HepG2 (cell line): ENCODE measurements around the gene RBM23. TPM values are rescaled to one million over a fixed set of nuclear protein-coding genes. Genes with fewer than 3 reads are reported as not detected.

Source experiments
- ATAC-seq: fragments of 200-7000 bp; cut with Tn5 transposase; 3 replicates; pipeline ENCODE4 v1.9.1; 2020; ENCODE audit warnings: mild to moderate bottlenecking, moderate library complexity
- BruUV-seq: library from RNA; stranded (reverse); fragments of 400-500 nt; replicated peaks from 2 replicates; lab custom pipeline; 2021; lab: Mats Ljungman, UMichigan
- CTCF ChIA-PET: fragments of 300-600 bp; formaldehyde crosslinking; extraction: SDS; loops from one replicate; lab custom pipeline; 2021; ENCODE audit warnings: low total read pairs, inconsistent platforms, low intra/inter-chr PET ratio; lab: Yijun Ruan, JAX
- POLR2A ChIA-PET: fragments of 350-600 bp; sonication (Branson Sonifier 250); formaldehyde crosslinking; loops from one replicate; lab custom pipeline; 2020; ENCODE audit warnings: antibody characterized with exemption, inconsistent platforms; lab: Yijun Ruan, JAX
- DNase-seq: peaks from one replicate; pipeline ENCODE4 v3.0.0-alpha.2; 2015; ENCODE audit warnings: low spot score
- FAIRE-seq: peaks from 3 replicates; lab custom pipeline; 2011; peaks lifted over from hg19 to GRCh38; lab: Jason Lieb, UNC
- H2AFZ ChIP-seq: one replicate; pipeline ENCODE4 v1.6.1; 2011; ENCODE audit warnings: low read length, inconsistent platforms
- H3K27ac ChIP-seq: fragments of 300-600 bp; 3 replicates; pipeline ENCODE4 v1.8.0; 2011; ENCODE audit warnings: mixed run types, mild to moderate bottlenecking, mixed read lengths, low read length, inconsistent platforms; ENCODE audit not compliant: insufficient read depth; ENCODE audit errors: extremely low read length
- H3K27me3 ChIP-seq, 2 experiments: fragments of 200-600 bp in 1 of 2; 2 replicates in 1 of 2; 3 replicates in 1 of 2; pipeline versions ENCODE4 v1.6.0 to v1.8.0; 2011; ENCODE audit warnings: low read length in 2 of 2, mild to moderate bottlenecking in 2 of 2, moderate library complexity in 2 of 2, inconsistent platforms in 1 of 2; ENCODE audit not compliant: insufficient read depth in 2 of 2, control insufficient read depth in 1 of 2
- H3K36me3 ChIP-seq, 2 experiments: fragments of 200-600 bp in 1 of 2; replicated peaks in 1 of 2; 2 replicates in 1 of 2; 3 replicates in 1 of 2; pipeline versions ENCODE4 v1.5.1 to v1.8.0; 2011; ENCODE audit warnings: low read length in 2 of 2, inconsistent platforms in 1 of 2; ENCODE audit not compliant: insufficient read depth in 2 of 2, control insufficient read depth in 1 of 2
- H3K4me1 ChIP-seq: 2 replicates; pipeline ENCODE4 v1.5.1; 2012; ENCODE audit warnings: low read length, inconsistent platforms; ENCODE audit not compliant: insufficient read depth
- H3K4me2 ChIP-seq: 2 replicates; pipeline ENCODE4 v1.6.0; 2011; ENCODE audit warnings: low read depth, low read length, inconsistent platforms
- H3K4me3 ChIP-seq, 3 experiments: fragments of 200-600 bp in 1 of 3; sonication (generic), shearing (Covaris generic) in 1 of 3; replicated peaks in 1 of 3; 2 replicates each; pipeline ENCODE4 v1.5.1; 2011 to 2016; ENCODE audit warnings: low read length in 3 of 3, inconsistent platforms in 2 of 3, low read depth in 2 of 3, mild to moderate bottlenecking in 2 of 3, control low read depth in 1 of 3, mixed read lengths in 1 of 3; ENCODE audit not compliant: insufficient read depth in 1 of 3
- H3K79me2 ChIP-seq: one replicate; pipeline ENCODE4 v1.6.1; 2011; ENCODE audit warnings: low read length, inconsistent platforms; ENCODE audit not compliant: insufficient read depth
- H3K9ac ChIP-seq: 2 replicates; pipeline ENCODE4 v1.6.0; 2011; ENCODE audit warnings: mild to moderate bottlenecking, low read depth, low read length, inconsistent platforms; ENCODE audit not compliant: insufficient read depth
- H3K9me3 ChIP-seq: 2 replicates; pipeline ENCODE4 v1.5.1; 2012; ENCODE audit warnings: mild to moderate bottlenecking, low read length
- H4K20me1 ChIP-seq: 2 replicates; pipeline ENCODE4 v1.6.0; 2011; ENCODE audit warnings: inconsistent platforms, mild to moderate bottlenecking, low read length, moderate library complexity; ENCODE audit not compliant: insufficient read depth
- EP300 ChIP-seq, 3 experiments: sonication (generic) in 1 of 3; formaldehyde crosslinking in 1 of 3; IDR thresholded peaks; 2 replicates each; pipeline versions ENCODE4 v1.5.1 to v1.6.1; 2011 to 2020; ENCODE audit warnings: low read depth in 2 of 3, low read length in 2 of 3, borderline replicate concordance in 1 of 3, improper control_type of control experiment in 1 of 3, mild to moderate bottlenecking in 1 of 3, missing genetic modification reagents in 1 of 3, moderate library complexity in 1 of 3
- ESRRA ChIP-seq: sonication (generic); formaldehyde crosslinking; IDR thresholded peaks from 2 replicates; pipeline ENCODE4 v1.5.1; 2020; ENCODE audit warnings: mild to moderate bottlenecking, low read depth, missing genetic modification reagents
- RFX3 ChIP-seq: IDR thresholded peaks from 2 replicates; pipeline ENCODE4 v1.6.1; 2016; ENCODE audit warnings: missing biosample characterization, missing genetic modification reagents
- ZMAT3 ChIP-seq: sonication (generic); formaldehyde crosslinking; conservative IDR thresholded peaks from 2 replicates; pipeline ENCODE4 v1.7.0; 2021; ENCODE audit warnings: missing genetic modification reagents
- ZNF121 ChIP-seq: sonication (generic); formaldehyde crosslinking; IDR thresholded peaks from 2 replicates; pipeline ENCODE4 v1.5.0; 2020; ENCODE audit warnings: mild to moderate bottlenecking, missing genetic modification reagents
- ZNF230 ChIP-seq: sonication (generic); formaldehyde crosslinking; IDR thresholded peaks from 2 replicates; pipeline ENCODE4 v1.4.0; 2020; ENCODE audit warnings: mild to moderate bottlenecking, missing genetic modification reagents
- ZNF7 ChIP-seq: IDR thresholded peaks from 2 replicates; pipeline ENCODE4 v1.6.1; 2016; ENCODE audit warnings: missing biosample characterization, missing genetic modification reagents
- WGBS: methylation state at CpG from one replicate; pipeline ENCODE4 v1.1.6; 2017; ENCODE audit warnings: low lambda C conversion rate; 5-methylcytosine and 5-hydroxymethylcytosine counted together
- in situ Hi-C: cut with HindIII; loops from 2 replicates; pipeline ENCODE4 v1.10.0; 2017; ENCODE audit warnings: low pct_unique_long_range_greater_than_20kb; ENCODE audit not compliant: extremely low pct_ligation_motif_present
- intact Hi-C: fragments of 100-400 bp; cut with micrococcal nuclease; formaldehyde crosslinking; loops from one replicate; pipeline ENCODE4 v1.10.0; 2022; ENCODE audit not compliant: unreplicated experiment
- polyA plus RNA-seq, 8 experiments: library from polyadenylated mRNA; depleted of rRNA in 3 of 8; stranded (reverse) in 7 of 8; unstranded in 1 of 8; fragments of >200 nt; fragmentation: Illumina TruSeq in 4 of 8; extraction: Trizol in 4 of 8; gene quantifications; 2 replicates each; pipeline versions ENCODE4 v1.2.1 to v1.2.3, GENCODE V29; 2011 to 2016; ENCODE audit warnings: low read depth in 4 of 8, missing spikeins in 1 of 8, mixed read lengths in 1 of 8; ENCODE audit not compliant: insufficient read depth in 1 of 8
- total RNA-seq, 5 experiments: library from RNA; depleted of rRNA; stranded (reverse); fragments of >200 nt; fragmentation: Illumina TruSeq; extraction: Trizol; gene quantifications; 2 replicates each; pipeline ENCODE4 v1.2.3, GENCODE V29; 2016; ENCODE audit warnings: low read depth in 1 of 5
- TF ChIP-seq, protein P1 (sequence below): sonication (generic); formaldehyde crosslinking; IDR thresholded peaks from 2 replicates; pipeline ENCODE4 v1.4.0; 2020; ENCODE audit warnings: missing genetic modification reagents, mild to moderate bottlenecking, borderline replicate concordance

The RBM23 gene
- total and polyA plus RNA-seq, 2 of the 13 experiments (the other 11 are each of a cell fraction or from before 2014, with no cell fraction given) = 1.5 to 2.1 TPM

DNA sequence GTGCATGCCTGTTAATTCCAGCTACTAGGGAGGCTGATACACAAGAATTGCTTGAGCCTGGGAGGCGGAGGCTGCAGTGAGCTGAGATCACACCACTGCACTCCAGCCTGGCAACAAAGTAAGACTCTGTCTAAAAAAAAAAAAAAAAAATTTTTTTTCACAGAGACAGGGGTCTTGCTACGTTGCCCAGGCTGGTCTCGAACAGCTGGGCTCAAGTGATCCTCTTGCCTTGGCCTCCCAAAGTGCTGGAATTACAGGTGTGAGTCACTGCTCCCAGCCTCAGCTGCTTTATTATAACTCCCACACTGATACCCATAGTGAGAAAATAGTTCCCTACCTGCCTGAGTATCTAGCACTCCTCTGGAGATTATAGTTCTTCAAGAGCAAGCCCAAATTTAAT, 26.7 kb upstream of the RBM23 start:
- TF ChIP-seq ZNF121 (peak; percentile 84), ZNF230 (0 out of 2 replicates have a peak, but pooled peaks have one; percentile 38), ZMAT3 (no peak)
- no peaks in the 10 kb centered on the region for H3K4me1 ChIP-seq
- intact Hi-C loops (no loop called here), in situ Hi-C loops (no loop called here)
- ChIA-PET POLR2A (interaction anchor here (0.7 to 3.0 kb wide), 8 partner anchors 10 to 61 kb away, joined by 3 to 21 read pairs (median 7); partner anchors contain the start of genes AJUBA, HAUS4 and PRMT5), CTCF (no interaction called here)
- no peak overlapping the region for H2AFZ ChIP-seq
- no peaks in the 10 kb centered on the region for H3K9me3 ChIP-seq
- ATAC-seq (no peak), FAIRE-seq (no peak), DNase-seq (no peak)
- no peak overlapping the region for H3K4me3 ChIP-seq
- no peak overlapping the region for H3K4me2 ChIP-seq
- H4K20me1 ChIP-seq = no peaks in the 10 kb centered on the region
- no TSS peak for BruUV-seq
- no peaks in the 10 kb centered on the region for H3K79me2 ChIP-seq
- 96% methylated on average over 3 of the region's 3 CpGs for whole genome bisulfite sequencing
- H3K9ac ChIP-seq = no peak overlapping the region
- H3K27me3 ChIP-seq = no peaks in the 10 kb centered on the region
- no peak overlapping the region for H3K27ac ChIP-seq
- H3K36me3 ChIP-seq = peaks cover 14 to 34% of the 10 kb centered on the region in 2 experiments

DNA sequence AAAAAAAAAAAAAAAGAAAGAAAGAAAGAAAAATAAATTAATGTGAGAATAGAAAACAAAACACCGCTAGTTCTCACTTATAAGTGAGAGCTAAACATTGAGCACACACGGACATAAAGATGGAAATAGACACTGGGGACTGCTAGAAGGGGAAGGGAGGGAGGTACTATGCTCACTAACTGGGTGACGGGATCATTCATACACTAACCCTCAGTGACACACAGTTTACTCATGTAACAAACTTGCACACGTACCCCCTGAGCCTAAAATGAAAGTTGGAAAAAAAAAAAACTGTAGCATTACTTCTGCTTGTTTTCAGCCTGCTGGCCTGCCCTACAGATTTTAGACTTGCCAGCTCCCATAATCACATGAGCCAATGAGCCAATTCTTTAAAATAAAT, 20.7 kb upstream of the RBM23 start:
- intact Hi-C loops (loop anchor here (2.0 kb wide), 1 partner anchor 15 kb away; no protein-coding TSS in a partner anchor), in situ Hi-C loops (no loop called here)
- Histone ChIP-seq H3K4me3 (no peak overlapping the region), H3K27me3 (no peaks in the 10 kb centered on the region), H3K79me2 (no peaks in the 10 kb centered on the region), H4K20me1 (no peaks in the 10 kb centered on the region), H3K4me2 (no peak overlapping the region), H3K9me3 (no peaks in the 10 kb centered on the region), H3K27ac (no peak overlapping the region), H2AFZ (no peak overlapping the region), H3K36me3 (peaks cover 0 to 3% of the 10 kb centered on the region in 2 experiments; a peak in 1 of 5 replicates), H3K4me1 (no peaks in the 10 kb centered on the region), H3K9ac (no peak overlapping the region)
- 96% methylated on average over 4 of the region's 4 CpGs for WGBS
- ATAC-seq = no peak
- DNase-seq = no peak
- no TSS peak for BruUV-seq
- POLR2A ChIA-PET = interaction anchor here (3.6 kb wide), 1 partner anchor 43 kb away, joined by 13 read pairs; the partner anchor contains the start of gene AJUBA
- CTCF ChIA-PET = interaction anchor here (2.0 to 2.4 kb wide), 2 partner anchors 34 to 44 kb away, joined by 7 to 23 read pairs; partner anchors contain the start of gene AJUBA
- TF ChIP-seq RFX3 (CRISPR knock-in tag) = no peak
- TF ChIP-seq, protein P1, sequence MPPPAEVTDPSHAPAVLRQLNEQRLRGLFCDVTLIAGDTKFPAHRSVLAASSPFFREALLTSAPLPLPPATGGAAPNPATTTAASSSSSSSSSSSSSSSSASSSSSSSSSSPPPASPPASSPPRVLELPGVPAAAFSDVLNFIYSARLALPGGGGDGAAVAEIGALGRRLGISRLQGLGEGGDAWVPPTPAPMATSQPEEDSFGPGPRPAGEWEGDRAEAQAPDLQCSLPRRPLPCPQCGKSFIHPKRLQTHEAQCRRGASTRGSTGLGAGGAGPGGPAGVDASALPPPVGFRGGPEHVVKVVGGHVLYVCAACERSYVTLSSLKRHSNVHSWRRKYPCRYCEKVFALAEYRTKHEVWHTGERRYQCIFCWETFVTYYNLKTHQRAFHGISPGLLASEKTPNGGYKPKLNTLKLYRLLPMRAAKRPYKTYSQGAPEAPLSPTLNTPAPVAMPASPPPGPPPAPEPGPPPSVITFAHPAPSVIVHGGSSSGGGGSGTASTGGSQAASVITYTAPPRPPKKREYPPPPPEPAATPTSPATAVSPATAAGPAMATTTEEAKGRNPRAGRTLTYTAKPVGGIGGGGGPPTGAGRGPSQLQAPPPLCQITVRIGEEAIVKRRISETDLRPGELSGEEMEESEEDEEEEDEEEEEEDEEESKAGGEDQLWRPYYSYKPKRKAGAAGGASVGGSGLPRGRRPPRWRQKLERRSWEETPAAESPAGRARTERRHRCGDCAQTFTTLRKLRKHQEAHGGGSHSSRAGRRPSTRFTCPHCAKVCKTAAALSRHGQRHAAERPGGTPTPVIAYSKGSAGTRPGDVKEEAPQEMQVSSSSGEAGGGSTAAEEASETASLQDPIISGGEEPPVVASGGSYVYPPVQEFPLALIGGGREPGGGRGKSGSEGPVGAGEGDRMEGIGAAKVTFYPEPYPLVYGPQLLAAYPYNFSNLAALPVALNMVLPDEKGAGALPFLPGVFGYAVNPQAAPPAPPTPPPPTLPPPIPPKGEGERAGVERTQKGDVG (CRISPR knock-in tag) = no peak
- TF ChIP-seq ZNF7 (CRISPR knock-in tag) = no peak
- no peak for TF ChIP-seq ESRRA (CRISPR knock-in tag)
- no peak for TF ChIP-seq EP300 (IDR thresholded peaks at IDR 0.05; ENCODE audit: low read depth in 2 of 2, low read length in 2 of 2)
- TF ChIP-seq EP300 (CRISPR knock-in tag; IDR thresholded peaks at IDR 0.05; ENCODE audit: borderline replicate concordance) = no peak
- no peak for FAIRE-seq
